Measurements from ENCODE around the gene TTC6.
A peak's percentile ranks its signal among the peaks of the same experiment; 100 is the strongest.

TTC6 gene

DNA sequence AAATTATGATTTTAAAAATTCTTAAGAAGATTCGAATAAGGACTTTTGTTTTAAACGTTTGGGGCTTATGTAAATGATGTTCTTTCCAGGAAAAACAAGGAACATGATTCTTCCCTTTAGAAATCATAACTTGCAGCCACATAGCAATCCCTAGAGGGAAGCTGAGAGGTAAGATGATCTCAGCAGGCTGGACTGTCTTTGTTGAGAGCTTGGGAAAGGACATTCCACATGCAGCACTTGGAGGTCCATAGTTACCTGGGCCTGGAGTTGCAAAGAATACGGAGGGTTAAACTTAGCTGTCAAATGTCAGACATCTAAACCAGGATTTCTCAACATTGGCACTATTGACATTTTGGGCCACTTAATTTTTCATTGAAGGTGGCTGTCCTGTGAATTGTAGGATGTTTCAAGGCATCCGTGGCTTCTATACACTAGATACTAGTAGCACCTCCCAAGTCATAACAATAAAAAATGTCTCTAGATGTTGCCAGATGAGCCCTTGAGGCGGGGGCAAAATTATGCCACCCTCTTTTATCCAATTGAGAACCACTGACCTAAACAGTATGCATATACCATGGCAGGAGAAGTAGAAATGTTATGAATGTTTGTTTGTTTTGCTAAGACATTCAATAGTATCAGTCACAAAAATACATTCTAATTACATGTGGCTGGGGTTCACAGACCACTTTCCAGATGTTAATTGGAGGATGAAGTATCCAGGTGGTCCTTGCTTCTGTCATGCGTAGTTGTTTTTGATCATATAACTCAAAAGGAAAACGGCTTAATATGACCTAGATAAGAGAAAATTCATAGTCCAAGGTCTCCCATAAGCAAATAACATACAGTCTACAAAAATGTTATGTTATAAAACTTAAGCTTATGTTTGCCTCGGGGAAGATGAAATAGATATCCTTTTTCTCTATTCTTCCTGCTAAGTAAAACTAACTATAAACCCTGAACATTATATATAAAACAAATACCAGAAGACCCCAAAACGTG is 30.5 kb downstream of the TTC6 start:
- no peak overlapping the region for H3K4me3 ChIP-seq (ENCODE audit: low read length)
- peak; percentile 38 for DNase-seq (ENCODE audit: low read depth)
- TF ChIP-seq, protein P1, sequence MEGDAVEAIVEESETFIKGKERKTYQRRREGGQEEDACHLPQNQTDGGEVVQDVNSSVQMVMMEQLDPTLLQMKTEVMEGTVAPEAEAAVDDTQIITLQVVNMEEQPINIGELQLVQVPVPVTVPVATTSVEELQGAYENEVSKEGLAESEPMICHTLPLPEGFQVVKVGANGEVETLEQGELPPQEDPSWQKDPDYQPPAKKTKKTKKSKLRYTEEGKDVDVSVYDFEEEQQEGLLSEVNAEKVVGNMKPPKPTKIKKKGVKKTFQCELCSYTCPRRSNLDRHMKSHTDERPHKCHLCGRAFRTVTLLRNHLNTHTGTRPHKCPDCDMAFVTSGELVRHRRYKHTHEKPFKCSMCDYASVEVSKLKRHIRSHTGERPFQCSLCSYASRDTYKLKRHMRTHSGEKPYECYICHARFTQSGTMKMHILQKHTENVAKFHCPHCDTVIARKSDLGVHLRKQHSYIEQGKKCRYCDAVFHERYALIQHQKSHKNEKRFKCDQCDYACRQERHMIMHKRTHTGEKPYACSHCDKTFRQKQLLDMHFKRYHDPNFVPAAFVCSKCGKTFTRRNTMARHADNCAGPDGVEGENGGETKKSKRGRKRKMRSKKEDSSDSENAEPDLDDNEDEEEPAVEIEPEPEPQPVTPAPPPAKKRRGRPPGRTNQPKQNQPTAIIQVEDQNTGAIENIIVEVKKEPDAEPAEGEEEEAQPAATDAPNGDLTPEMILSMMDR (IDR thresholded peaks at IDR 0.05; ENCODE audit: insufficient read depth, low read depth, low read length, missing control alignments) = no peak

DNA sequence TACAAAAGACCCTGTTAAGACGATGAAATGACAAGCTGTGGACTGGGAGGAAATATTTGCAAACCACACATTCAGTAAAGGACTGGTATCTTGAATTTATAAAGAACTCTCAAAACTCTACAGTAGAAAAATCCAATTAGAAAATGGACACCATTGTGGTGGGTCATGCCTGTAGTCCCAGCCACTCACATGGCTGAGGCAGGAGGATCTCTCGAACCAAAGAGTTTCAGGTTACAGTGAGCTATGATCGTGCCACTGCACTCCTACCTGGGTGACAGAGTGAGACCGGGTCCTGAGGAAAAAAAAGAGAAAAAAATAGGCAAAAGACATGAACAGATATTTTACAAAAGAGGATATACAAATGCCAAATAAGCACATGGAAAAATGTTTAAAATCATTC is 41.9 kb downstream of the TTC6 start:
- TF ChIP-seq, protein P1 (IDR thresholded peaks at IDR 0.05; ENCODE audit: insufficient read depth, low read depth, low read length, missing control alignments) = no peak
- H3K4me3 ChIP-seq (ENCODE audit: low read length) = no peak overlapping the region
- no peak for DNase-seq (ENCODE audit: low read depth)

DNA sequence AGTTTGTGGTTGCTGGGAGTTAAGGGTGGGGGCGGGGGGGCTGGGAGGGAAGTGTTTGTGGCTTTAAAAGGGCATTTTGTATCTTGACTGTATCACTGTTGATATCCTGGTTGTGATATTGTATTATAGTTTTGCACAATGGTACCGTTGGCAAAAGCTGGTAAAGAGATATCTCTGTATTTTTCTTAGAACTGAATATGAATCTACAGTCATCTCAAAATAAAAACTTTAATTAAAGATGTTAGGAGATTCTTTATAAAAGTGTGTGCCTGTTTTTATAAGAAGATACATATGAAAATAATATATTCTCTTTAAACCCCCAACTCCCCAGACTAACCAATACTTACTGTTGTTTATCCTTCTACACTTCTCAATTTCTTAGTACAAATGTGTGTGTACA is 43.2 kb downstream of the TTC6 start:
- H3K4me3 ChIP-seq (ENCODE audit: low read length) = no peak overlapping the region
- TF ChIP-seq, protein P1 (IDR thresholded peaks at IDR 0.05; ENCODE audit: insufficient read depth, low read depth, low read length, missing control alignments) = no peak
- no peak for DNase-seq (ENCODE audit: low read depth)

DNA sequence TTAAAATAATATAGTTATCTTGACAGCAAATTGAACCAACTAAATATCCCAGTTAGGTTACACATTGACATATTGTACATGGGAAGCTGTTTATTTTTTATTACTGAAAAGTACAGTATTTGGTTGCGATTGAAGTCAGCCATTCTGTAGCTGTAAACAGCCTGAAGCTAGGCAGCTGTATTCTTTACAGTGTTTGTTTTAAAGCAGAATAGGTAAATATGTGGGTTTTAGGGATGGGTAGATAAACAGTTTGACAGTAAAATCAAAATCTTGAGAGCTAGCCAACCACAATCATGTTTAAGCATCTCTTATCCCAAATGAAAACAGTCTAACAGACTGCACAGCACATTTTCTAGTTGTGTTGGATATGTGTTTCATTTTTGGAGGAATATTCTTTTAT is 45.7 kb downstream of the TTC6 start:
- TF ChIP-seq, protein P1 (IDR thresholded peaks at IDR 0.05; ENCODE audit: insufficient read depth, low read depth, low read length, missing control alignments) = no peak
- no peak for DNase-seq (ENCODE audit: low read depth)
- H3K4me3 ChIP-seq (ENCODE audit: low read length) = no peak overlapping the region

DNA sequence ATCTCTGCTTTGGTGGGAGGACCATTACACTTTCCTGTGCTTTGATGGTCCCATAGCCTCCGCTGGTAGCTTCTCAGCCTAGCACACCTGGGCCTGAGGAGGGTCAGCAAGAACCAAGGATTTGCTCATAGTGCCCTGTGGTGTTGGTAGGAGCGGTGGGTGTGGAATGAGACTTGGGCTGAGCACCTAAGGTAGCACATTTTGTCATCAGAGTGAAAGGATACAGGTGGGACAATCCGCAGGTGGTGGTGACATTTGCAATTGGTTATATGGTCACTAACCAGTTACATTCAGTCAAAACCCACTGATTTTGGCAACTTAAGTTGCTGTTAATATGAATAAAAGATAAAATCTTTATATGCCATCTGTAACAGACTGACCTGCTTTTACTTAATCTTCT is 46.7 kb downstream of the TTC6 start:
- no peak overlapping the region for H3K4me3 ChIP-seq (ENCODE audit: low read length)
- TF ChIP-seq, protein P1 (IDR thresholded peaks at IDR 0.05; ENCODE audit: insufficient read depth, low read depth, low read length, missing control alignments) = no peak
- DNase-seq (ENCODE audit: low read depth) = no peak

DNA sequence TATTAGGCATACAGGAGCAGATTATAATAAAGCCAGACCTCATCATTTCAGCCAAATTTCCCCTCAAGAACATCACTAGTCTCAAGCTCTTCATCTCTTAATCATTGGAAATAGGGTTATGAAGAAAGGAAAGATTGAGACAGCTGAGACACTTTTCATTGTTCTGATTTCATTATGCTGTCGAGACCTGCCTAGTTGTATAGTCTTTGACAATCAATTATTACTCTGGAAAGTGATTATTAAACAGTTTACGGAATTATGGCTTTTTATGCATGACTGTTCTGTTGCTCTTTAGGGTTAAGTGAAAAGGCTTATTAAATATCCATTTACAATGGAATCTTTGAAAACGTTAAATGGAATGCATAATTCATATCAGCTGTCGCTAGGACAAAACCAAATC is 48.3 kb downstream of the TTC6 start:
- TF ChIP-seq, protein P1 (IDR thresholded peaks at IDR 0.05; ENCODE audit: insufficient read depth, low read depth, low read length, missing control alignments) = no peak
- no peak overlapping the region for H3K4me3 ChIP-seq (ENCODE audit: low read length)
- no peak for DNase-seq (ENCODE audit: low read depth)
